Hepatocyte (in vitro differentiated cells): ENCODE measurements around the gene MSLN. TPM values are rescaled to one million over a fixed set of nuclear protein-coding genes. Genes with fewer than 3 reads are reported as not detected.

ENCODE experiments used
- DNase-seq: peaks from one replicate; pipeline ENCODE4 v3.0.0-alpha.2; 2016; ENCODE audit warnings: low spot score
- H2AFZ ChIP-seq: fragments of 200-600 bp; sonication (generic); 2 replicates; pipeline ENCODE4 v1.6.0; 2016; ENCODE audit warnings: antibody characterized with exemption, mild to moderate bottlenecking
- H3K27ac ChIP-seq: fragments of 200-600 bp; sonication (generic); 2 replicates; pipeline ENCODE4 v1.5.1; 2016; ENCODE audit warnings: mild to moderate bottlenecking
- H3K27me3 ChIP-seq: fragments of 200-600 bp; sonication (generic); 2 replicates; pipeline ENCODE4 v1.6.1; 2016
- H3K36me3 ChIP-seq: fragments of 200-600 bp; sonication (generic); replicated peaks from 2 replicates; pipeline ENCODE4 v1.5.1; 2016; ENCODE audit warnings: low read depth; ENCODE audit not compliant: insufficient read depth
- H3K4me1 ChIP-seq: fragments of 200-600 bp; sonication (generic); 2 replicates; pipeline ENCODE4 v1.5.1; 2016; ENCODE audit warnings: mild to moderate bottlenecking, moderate library complexity; ENCODE audit not compliant: insufficient read depth
- H3K4me2 ChIP-seq: fragments of 200-600 bp; sonication (generic); 2 replicates; pipeline ENCODE4 v1.6.0; 2016
- H3K4me3 ChIP-seq: fragments of 200-600 bp; sonication (generic); 2 replicates; pipeline ENCODE4 v1.5.1; 2016; ENCODE audit warnings: mild to moderate bottlenecking
- H3K79me2 ChIP-seq: fragments of 200-600 bp; sonication (generic); 2 replicates; pipeline ENCODE4 v1.6.0; 2017; ENCODE audit warnings: mild to moderate bottlenecking
- H3K9me2 ChIP-seq: fragments of 200-600 bp; sonication (generic); replicated peaks from 2 replicates; pipeline ENCODE4 v1.6.0; 2017; ENCODE audit warnings: mild to moderate bottlenecking; ENCODE audit not compliant: insufficient read depth
- H3K9me3 ChIP-seq: fragments of 200-600 bp; sonication (generic); 2 replicates; pipeline ENCODE4 v1.5.1; 2016; ENCODE audit warnings: low read depth, mild to moderate bottlenecking
- H4K20me1 ChIP-seq: fragments of 200-600 bp; sonication (generic); 2 replicates; pipeline ENCODE4 v1.6.0; 2016; ENCODE audit warnings: mild to moderate bottlenecking; ENCODE audit not compliant: insufficient read depth, poor library complexity, severe bottlenecking
- EZH2 ChIP-seq: fragments of 200-600 bp; sonication (generic); IDR thresholded peaks from 2 replicates; pipeline ENCODE4 v1.6.1; 2016; ENCODE audit warnings: antibody characterized with exemption, mild to moderate bottlenecking, borderline replicate concordance
- EZH2phosphoT487 ChIP-seq: fragments of 200-600 bp; sonication (generic); IDR thresholded peaks from one replicate; pipeline ENCODE4 v1.6.1; 2018; ENCODE audit warnings: antibody characterized with exemption, mild to moderate bottlenecking, low read depth, moderate library complexity; ENCODE audit not compliant: unreplicated experiment, severe bottlenecking
- WGBS: methylation state at CpG from one replicate; pipeline ENCODE4 v1.1.6; 2016; ENCODE audit warnings: low lambda C conversion rate; ENCODE audit errors: missing lambda C conversion rate; 5-methylcytosine and 5-hydroxymethylcytosine counted together
- polyA plus RNA-seq: library from polyadenylated mRNA; unstranded; fragments of >200 nt; fragmentation: Nextera tagmentation; extraction: Ambion mirVana; gene quantifications from 2 replicates; pipeline ENCODE4 v1.2.1, GENCODE V29; 2016
- total RNA-seq: library from RNA; depleted of rRNA; stranded (reverse); fragments of >200 nt; gene quantifications from 2 replicates; pipeline ENCODE4 v1.2.3, GENCODE V29; 2014
- TF ChIP-seq, protein P1 (sequence below): fragments of 200-600 bp; sonication (generic); IDR thresholded peaks from 2 replicates; pipeline ENCODE4 v1.5.1; 2016; ENCODE audit warnings: antibody characterized with exemption, mild to moderate bottlenecking; ENCODE audit not compliant: poor library complexity

MSLN gene
- total and polyA plus RNA-seq, 2 experiments from 2014 or later: 2.4 to 8.0 TPM

- H3K79me2 ChIP-seq: no peaks in the 10 kb centered on the region
- WGBS: 97% methylated on average over 30 of the region's 38 CpGs
- no peak overlapping the region for H3K4me2 ChIP-seq
- no peak for DNase-seq
- H3K4me3 ChIP-seq: no peak overlapping the region
- H4K20me1 ChIP-seq: no peaks in the 10 kb centered on the region
- no peaks in the 10 kb centered on the region for H3K9me2 ChIP-seq
- no peaks in the 10 kb centered on the region for H3K9me3 ChIP-seq
- H3K27ac ChIP-seq: no peak overlapping the region
- H2AFZ ChIP-seq: no peak overlapping the region
- TF ChIP-seq EZH2phosphoT487: no peak
- TF ChIP-seq, protein P1, sequence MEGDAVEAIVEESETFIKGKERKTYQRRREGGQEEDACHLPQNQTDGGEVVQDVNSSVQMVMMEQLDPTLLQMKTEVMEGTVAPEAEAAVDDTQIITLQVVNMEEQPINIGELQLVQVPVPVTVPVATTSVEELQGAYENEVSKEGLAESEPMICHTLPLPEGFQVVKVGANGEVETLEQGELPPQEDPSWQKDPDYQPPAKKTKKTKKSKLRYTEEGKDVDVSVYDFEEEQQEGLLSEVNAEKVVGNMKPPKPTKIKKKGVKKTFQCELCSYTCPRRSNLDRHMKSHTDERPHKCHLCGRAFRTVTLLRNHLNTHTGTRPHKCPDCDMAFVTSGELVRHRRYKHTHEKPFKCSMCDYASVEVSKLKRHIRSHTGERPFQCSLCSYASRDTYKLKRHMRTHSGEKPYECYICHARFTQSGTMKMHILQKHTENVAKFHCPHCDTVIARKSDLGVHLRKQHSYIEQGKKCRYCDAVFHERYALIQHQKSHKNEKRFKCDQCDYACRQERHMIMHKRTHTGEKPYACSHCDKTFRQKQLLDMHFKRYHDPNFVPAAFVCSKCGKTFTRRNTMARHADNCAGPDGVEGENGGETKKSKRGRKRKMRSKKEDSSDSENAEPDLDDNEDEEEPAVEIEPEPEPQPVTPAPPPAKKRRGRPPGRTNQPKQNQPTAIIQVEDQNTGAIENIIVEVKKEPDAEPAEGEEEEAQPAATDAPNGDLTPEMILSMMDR: no peak
- no peak for TF ChIP-seq EZH2
- H3K27me3 ChIP-seq: peaks cover 24% of the 10 kb centered on the region
- H3K36me3 ChIP-seq: no peaks in the 10 kb centered on the region
- peaks cover 4% of the 10 kb centered on the region for H3K4me1 ChIP-seq
These were observed 36.0 kb downstream of the MSLN start for GRCh38 chr16:796296-797119.

GRCh38 chr16:797120-797420 is 36.5 kb downstream of the MSLN start:
- no peak overlapping the region for H3K4me2 ChIP-seq

GRCh38 chr16:797686-798085 is 37.2 kb downstream of the MSLN start:
- Histone ChIP-seq H3K27me3 (peaks cover 36% of the 10 kb centered on the region), H3K36me3 (no peaks in the 10 kb centered on the region)
- 99% methylated on average over 11 of the region's 22 CpGs for WGBS

More at GRCh38 chr16:797120-797420, 36.5 kb downstream of the MSLN start:
- H3K9me3 ChIP-seq: no peaks in the 10 kb centered on the region
- H3K79me2 ChIP-seq: no peaks in the 10 kb centered on the region
- no peak overlapping the region for H3K27ac ChIP-seq
- H3K36me3 ChIP-seq: no peaks in the 10 kb centered on the region
- peaks cover 30% of the 10 kb centered on the region for H3K27me3 ChIP-seq
- DNase-seq: no peak
- H3K4me1 ChIP-seq: peaks cover 4% of the 10 kb centered on the region
- no peak overlapping the region for H2AFZ ChIP-seq
- 100% methylated on average over 2 of the region's 2 CpGs for WGBS
- TF ChIP-seq EZH2phosphoT487 (no peak), EZH2 (no peak)
- TF ChIP-seq, protein P1: no peak
- H3K9me2 ChIP-seq: no peaks in the 10 kb centered on the region
- no peaks in the 10 kb centered on the region for H4K20me1 ChIP-seq
- H3K4me3 ChIP-seq: no peak overlapping the region

More at GRCh38 chr16:797686-798085, 37.2 kb downstream of the MSLN start:
- Histone ChIP-seq H3K27ac (no peak overlapping the region), H4K20me1 (no peaks in the 10 kb centered on the region), H3K9me2 (no peaks in the 10 kb centered on the region), H3K4me1 (peaks cover 4% of the 10 kb centered on the region), H3K9me3 (no peaks in the 10 kb centered on the region), H3K4me2 (no peak overlapping the region), H2AFZ (no peak overlapping the region), H3K4me3 (no peak overlapping the region), H3K79me2 (no peaks in the 10 kb centered on the region)
- no peak for DNase-seq
- TF ChIP-seq EZH2 (no peak), EZH2phosphoT487 (no peak)
- TF ChIP-seq, protein P1: no peak
